ENCODE measurements around the gene FAM184A. TPM values are rescaled to one million over a fixed set of nuclear protein-coding genes. Genes with fewer than 3 reads are reported as not detected.

Gene FAM184A
- total and polyA plus RNA-seq, 2 of the 8 experiments (the other 6 are each of a cell fraction or from before 2014, with no cell fraction given), result 6.3 to 11.3 TPM

- no peak for TF ChIP-seq CHD2 (IDR thresholded peaks at IDR 0.05; ENCODE audit: low read length)
Observed at GRCh38 chr6:119065382-119065781, 13.1 kb downstream of the FAM184A start (continued).
